Naive B cell (primary cell): Measurements from ENCODE around the gene FZR1. TPM values are rescaled to one million over a fixed set of nuclear protein-coding genes. Genes with fewer than 3 reads are reported as not detected.
A peak's percentile ranks its signal among the peaks of the same experiment; 100 is the strongest.
"Not testable (repeated sequence)": the region's sequence is repeated elsewhere in the genome, so short reads cannot be mapped to it uniquely, and the experiment has no call there.

Experiments
- ATAC-seq, 2 donors: fragments of 150-1000 bp; cut with Tn5 transposase; 2 replicates each; pipeline ENCODE4 v1.10.0; 2021; ENCODE audit warnings: low read depth in 2 of 2, mild to moderate bottlenecking in 2 of 2, moderate library complexity in 2 of 2
- DNase-seq: peaks from one replicate; pipeline ENCODE4 v3.0.0; 2022
- H3K27ac Mint-ChIP-seq, 6 donors: one replicate each; pipeline ENCODE4 v1.8.0; 2020 to 2022; ENCODE audit warnings: mild to moderate bottlenecking in 6 of 6, mixed read lengths in 6 of 6, moderate library complexity in 5 of 6, inconsistent platforms in 2 of 6
- H3K27me3 Mint-ChIP-seq, 3 donors: one replicate each; pipeline ENCODE4 v1.8.0; 2021 to 2022; ENCODE audit warnings: mixed read lengths in 3 of 3, mild to moderate bottlenecking in 1 of 3
- H3K36me3 Mint-ChIP-seq, 2 donors: one replicate each; pipeline ENCODE4 v1.8.0; 2020 to 2022; ENCODE audit warnings: mixed read lengths in 2 of 2, inconsistent platforms in 1 of 2, mild to moderate bottlenecking in 1 of 2
- H3K4me1 Mint-ChIP-seq, 3 donors: one replicate each; pipeline ENCODE4 v1.8.0; 2020 to 2022; ENCODE audit warnings: mixed read lengths in 3 of 3, inconsistent platforms in 1 of 3, mild to moderate bottlenecking in 1 of 3, moderate library complexity in 1 of 3
- H3K4me3 Mint-ChIP-seq, 8 donors: one replicate each; pipeline ENCODE4 v1.8.0; 2020 to 2022; ENCODE audit warnings: mild to moderate bottlenecking in 8 of 8, mixed read lengths in 8 of 8, moderate library complexity in 8 of 8, inconsistent platforms in 2 of 8
- H3K9me3 Mint-ChIP-seq, 7 donors: one replicate each; pipeline ENCODE4 v1.8.0; 2020 to 2022; ENCODE audit warnings: mixed read lengths in 7 of 7, mild to moderate bottlenecking in 5 of 7, inconsistent platforms in 2 of 7, moderate library complexity in 1 of 7
- polyA plus RNA-seq, 6 donors: library from polyadenylated mRNA; unstranded; fragments of 300-500 nt; fragmentation: Illumina TruSeq; gene quantifications; one replicate each; pipeline ENCODE4 v1.2.3, GENCODE V29; 2021; ENCODE audit warnings: low read depth in 6 of 6

FZR1 gene
- polyA plus RNA-seq, 6 donors from 2014 or later: 5.8 to 20.0 (median 10.7) TPM

DNA sequence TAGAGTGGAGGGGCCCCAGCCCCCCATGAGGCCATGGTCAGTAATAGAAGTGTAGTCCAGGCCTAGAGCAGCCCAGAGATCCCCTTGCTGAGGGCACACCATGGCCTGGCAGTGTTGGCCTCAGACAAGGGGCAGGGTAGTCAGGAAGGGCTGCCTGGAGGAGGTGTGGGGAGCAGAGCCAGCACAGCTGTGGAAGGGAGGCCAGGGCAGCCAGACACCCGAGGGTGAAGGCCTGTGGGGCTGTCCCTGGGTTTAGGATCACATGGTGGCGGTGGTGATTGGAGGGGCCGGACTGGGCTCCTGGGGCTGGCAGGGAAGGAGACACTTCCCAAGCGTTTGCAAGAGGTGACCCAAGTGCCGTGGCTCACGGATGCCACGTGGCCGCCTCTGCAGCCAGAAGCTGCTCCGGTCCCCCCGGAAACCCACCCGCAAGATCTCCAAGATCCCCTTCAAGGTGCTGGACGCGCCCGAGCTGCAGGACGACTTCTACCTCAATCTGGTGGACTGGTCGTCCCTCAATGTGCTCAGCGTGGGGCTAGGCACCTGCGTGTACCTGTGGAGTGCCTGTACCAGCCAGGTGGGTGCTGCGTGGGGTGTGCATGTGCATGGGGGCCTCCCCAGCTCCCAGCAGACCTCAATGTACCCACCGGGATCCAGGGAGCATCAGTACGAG lies 21.3 kb downstream of the FZR1 start:
- Mint-ChIP-seq H3K27ac (peak overlapping the region in 1 of 6 donors; percentile 67), H3K27me3 (no peaks in the 10 kb centered on the region), H3K4me3 (no peak overlapping the region), H3K4me1 (peaks cover 0 to 4% (median 0%) of the 10 kb centered on the region in 3 donors), H3K36me3 (no peaks in the 10 kb centered on the region), H3K9me3 (no peaks in the 10 kb centered on the region)
- ATAC-seq (no peak), DNase-seq (no peak)

DNA sequence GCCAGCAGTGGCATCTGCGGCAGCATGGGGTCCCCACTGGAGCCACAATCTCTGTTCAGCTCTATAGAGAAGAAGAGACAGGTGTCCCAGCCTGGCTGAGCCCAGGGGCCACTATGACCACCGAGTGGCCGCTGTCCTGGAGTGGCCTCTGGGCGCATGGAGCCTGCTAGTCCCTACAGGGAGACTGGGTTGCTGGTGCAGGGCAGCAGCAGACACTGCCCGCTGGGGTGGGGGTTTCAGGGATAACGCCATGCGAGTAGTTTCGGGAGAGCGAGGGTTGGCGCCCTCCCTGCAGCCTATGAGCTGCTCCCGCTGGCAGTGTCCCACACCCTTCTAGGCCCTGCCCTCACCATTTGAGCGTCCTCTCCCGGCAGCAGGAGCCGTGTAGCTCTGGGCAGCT lies 22.0 kb downstream of the FZR1 start:
- Mint-ChIP-seq H3K27ac (no peak overlapping the region), H3K4me3 (no peak overlapping the region), H3K27me3 (no peaks in the 10 kb centered on the region), H3K36me3 (no peaks in the 10 kb centered on the region), H3K4me1 (peaks cover 0 to 4% (median 0%) of the 10 kb centered on the region in 3 donors), H3K9me3 (no peaks in the 10 kb centered on the region)
- ATAC-seq (no peak), DNase-seq (no peak)

DNA sequence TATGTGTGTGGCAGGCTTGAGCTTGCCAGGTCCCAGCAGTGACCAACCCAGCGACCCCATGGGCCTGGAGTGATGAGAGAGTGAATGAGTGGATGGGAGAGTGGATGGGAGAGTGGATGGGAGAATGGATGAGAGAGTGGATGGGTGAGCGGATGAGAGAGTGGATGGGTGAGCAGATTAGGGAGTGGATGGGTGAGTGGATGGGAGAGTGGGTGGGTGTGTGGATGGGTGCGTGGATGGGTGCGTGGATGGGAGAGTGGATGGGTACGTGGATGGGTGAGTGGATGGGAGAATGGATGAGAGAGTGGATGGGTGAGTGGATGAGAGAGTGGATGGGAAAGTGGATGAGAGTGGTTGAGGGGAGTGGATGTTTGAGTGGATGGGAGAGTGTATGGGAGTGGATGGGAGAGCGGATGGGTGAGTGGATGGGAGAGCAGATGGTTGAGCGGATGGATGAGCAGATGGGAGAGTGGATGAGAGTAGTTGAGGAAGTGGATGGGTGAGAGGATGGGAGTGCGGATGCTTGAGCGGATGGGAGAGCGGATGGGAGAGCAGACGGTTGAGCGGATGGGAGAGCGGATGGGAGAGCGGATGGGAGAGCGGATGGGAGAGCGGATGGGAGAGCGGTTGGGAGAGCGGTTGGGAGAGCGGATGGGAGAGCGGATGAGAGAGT lies 22.6 kb downstream of the FZR1 start:
- ATAC-seq: no peak
- DNase-seq: no peak
- Mint-ChIP-seq H3K9me3 (no peaks in the 10 kb centered on the region), H3K36me3 (no peaks in the 10 kb centered on the region), H3K4me3 (no peak overlapping the region), H3K27me3 (no peaks in the 10 kb centered on the region), H3K27ac (no peak overlapping the region), H3K4me1 (peaks cover 0 to 4% (median 0%) of the 10 kb centered on the region in 3 donors)

DNA sequence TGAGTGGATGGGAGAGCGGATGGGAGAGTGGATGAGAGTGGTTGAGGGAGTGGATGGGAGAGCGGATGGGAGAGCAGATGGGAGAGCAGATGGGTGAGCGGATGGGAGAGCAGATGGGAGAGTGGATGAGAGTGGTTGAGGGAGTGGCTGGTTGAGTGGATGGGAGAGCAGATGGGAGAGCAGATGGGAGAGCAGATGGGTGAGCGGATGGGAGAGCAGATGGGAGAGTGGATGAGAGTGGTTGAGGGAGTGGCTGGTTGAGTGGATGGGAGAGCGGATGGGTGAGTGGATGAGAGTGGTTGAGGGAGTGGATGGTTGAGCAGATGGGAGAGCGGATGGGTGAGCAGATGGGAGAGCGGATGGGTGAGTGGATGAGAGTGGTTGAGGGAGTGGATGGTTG lies 23.2 kb downstream of the FZR1 start:
- H3K27ac Mint-ChIP-seq, H3K36me3 Mint-ChIP-seq, ATAC-seq, H3K27me3 Mint-ChIP-seq, H3K4me3 Mint-ChIP-seq, H3K9me3 Mint-ChIP-seq, DNase-seq, H3K4me1 Mint-ChIP-seq: not testable (repeated sequence)

DNA sequence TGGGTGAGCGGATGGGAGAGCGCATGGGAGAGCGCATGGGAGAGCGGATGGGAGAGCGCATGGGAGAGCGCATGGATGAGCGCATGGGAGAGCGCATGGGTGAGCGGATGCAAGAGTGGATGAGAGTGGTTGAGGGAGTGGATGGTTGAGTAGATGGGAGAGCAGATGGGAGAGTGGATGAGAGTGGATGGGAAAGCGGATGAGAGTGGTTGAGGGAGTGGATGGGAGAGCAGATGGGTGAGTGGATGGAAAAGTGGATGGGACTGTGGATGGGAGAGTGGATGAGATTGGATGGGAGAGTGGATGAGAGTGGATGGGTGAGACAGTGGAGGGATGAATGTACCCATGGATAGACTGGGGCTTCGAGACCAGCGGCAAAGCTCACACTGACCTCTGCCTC lies 24.3 kb downstream of the FZR1 start:
- Mint-ChIP-seq H3K36me3 (no peaks in the 10 kb centered on the region), H3K9me3 (no peaks in the 10 kb centered on the region), H3K27me3 (no peaks in the 10 kb centered on the region), H3K27ac (no peak overlapping the region), H3K4me1 (no peaks in the 10 kb centered on the region), H3K4me3 (no peak overlapping the region)
- no peak for DNase-seq
- ATAC-seq: no peak

DNA sequence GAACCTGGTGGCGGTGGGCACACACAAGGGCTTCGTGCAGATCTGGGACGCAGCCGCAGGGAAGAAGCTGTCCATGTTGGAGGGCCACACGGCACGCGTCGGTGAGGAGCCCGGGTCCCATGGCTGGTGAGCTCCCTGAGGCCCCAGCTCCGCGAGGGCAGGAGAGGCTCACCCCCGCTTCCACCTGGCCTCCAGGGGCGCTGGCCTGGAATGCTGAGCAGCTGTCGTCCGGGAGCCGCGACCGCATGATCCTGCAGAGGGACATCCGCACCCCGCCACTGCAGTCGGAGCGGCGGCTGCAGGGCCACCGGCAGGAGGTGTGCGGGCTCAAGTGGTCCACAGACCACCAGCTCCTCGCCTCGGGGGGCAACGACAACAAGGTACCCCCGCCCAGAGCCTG lies 25.6 kb downstream of the FZR1 start:
- H3K36me3 Mint-ChIP-seq: no peaks in the 10 kb centered on the region
- DNase-seq: no peak
- no peaks in the 10 kb centered on the region for H3K9me3 Mint-ChIP-seq
- H3K4me3 Mint-ChIP-seq: no peak overlapping the region
- no peaks in the 10 kb centered on the region for H3K27me3 Mint-ChIP-seq
- no peak overlapping the region for H3K27ac Mint-ChIP-seq
- no peaks in the 10 kb centered on the region for H3K4me1 Mint-ChIP-seq
- ATAC-seq: no peak

DNA sequence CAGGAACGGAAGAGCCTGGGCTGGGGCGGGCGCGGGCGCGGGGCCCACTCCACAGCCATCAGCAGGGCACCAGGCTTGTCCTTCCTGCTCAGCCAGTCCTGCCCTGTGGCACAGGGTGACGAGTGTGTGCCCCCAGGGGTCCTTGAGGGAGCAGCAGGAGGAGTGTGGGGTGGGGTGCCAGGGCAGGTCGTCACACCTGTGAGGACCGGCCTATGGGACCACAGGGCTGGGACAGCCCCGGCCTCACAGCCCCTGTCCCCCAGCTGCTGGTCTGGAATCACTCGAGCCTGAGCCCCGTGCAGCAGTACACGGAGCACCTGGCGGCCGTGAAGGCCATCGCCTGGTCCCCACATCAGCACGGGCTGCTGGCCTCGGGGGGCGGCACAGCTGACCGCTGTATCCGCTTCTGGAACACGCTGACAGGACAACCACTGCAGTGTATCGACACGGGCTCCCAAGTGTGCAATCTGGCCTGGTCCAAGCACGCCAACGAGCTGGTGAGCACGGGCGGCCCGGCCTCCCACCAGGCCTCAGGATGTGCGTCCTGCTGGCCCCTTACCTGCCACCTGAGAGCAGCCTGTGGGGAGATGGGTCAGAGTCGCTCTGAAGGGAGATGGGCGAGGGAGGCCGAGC lies 26.2 kb downstream of the FZR1 start:
- H3K4me3 Mint-ChIP-seq: no peak overlapping the region

DNA sequence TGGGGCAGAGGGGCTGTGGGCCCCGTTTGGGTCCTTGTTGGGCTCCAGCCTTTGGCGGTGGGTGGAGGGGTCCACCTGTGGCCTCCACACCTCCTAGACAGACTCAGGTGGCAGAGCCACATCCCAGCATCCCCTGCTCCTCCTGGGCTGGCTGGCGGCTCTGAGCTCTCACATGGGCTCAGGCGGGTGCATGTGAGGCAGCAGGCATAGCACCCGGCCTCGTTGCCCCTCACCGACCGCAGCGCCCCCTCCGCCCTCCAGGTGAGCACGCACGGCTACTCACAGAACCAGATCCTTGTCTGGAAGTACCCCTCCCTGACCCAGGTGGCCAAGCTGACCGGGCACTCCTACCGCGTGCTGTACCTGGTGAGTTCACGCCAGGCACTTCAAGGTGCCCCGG lies 26.9 kb downstream of the FZR1 start:
- H3K9me3 Mint-ChIP-seq: no peaks in the 10 kb centered on the region
- no peak for DNase-seq
- H3K4me3 Mint-ChIP-seq: peak overlapping the region in 2 of 8 donors; percentile 16 to 29
- H3K36me3 Mint-ChIP-seq: no peaks in the 10 kb centered on the region
- peaks cover 0 to 5% (median 0%) of the 10 kb centered on the region in 3 donors for H3K4me1 Mint-ChIP-seq
- no peak for ATAC-seq
- H3K27me3 Mint-ChIP-seq: no peaks in the 10 kb centered on the region
- H3K27ac Mint-ChIP-seq: peak overlapping the region in 2 of 6 donors; percentile 48 to 62

More for the DNA sequence above, 26.2 kb downstream of the FZR1 start:
- DNase-seq: no peak
- no peak for ATAC-seq
- Mint-ChIP-seq H3K4me1 (no peaks in the 10 kb centered on the region), H3K9me3 (no peaks in the 10 kb centered on the region), H3K27me3 (no peaks in the 10 kb centered on the region), H3K36me3 (no peaks in the 10 kb centered on the region), H3K27ac (no peak overlapping the region)

DNA sequence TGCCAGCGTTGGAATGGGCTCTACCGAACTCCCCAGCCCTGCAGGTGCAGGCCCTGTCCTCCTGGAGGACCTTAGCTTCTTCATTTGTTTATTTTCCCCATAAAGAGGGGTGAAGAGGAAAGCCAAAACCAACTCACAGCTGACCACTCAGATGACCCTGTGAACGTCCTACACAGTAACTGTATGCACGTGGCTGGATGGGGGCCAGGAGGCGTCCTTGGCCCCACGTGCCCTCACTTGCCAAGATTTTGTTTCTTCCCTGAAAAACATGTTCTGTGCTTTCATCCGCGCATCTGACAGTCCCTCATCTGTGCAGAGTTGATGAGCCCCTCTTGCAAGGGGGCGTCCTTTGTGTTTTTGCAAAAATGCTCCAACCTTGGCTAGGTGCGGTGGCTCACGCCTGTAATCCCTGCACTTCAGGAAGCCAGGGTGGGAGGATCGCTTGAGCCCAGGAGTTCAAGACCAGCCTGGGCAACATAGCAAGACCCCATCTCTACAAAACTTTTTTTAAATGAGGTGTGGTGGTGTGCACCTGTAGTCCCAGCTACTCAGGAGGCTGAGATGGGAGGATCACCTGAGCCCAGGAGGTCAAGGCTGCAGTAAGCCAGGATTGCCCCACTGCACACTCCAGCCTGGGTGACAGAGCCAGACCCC lies 27.6 kb downstream of the FZR1 start:
- DNase-seq (no peak), ATAC-seq (no peak)
- H3K27ac Mint-ChIP-seq: no peak overlapping the region
- no peak overlapping the region for H3K4me3 Mint-ChIP-seq
- no peaks in the 10 kb centered on the region for H3K9me3 Mint-ChIP-seq
- peaks cover 0 to 11% (median 0%) of the 10 kb centered on the region in 3 donors for H3K4me1 Mint-ChIP-seq
- no peaks in the 10 kb centered on the region for H3K36me3 Mint-ChIP-seq
- H3K27me3 Mint-ChIP-seq: no peaks in the 10 kb centered on the region

DNA sequence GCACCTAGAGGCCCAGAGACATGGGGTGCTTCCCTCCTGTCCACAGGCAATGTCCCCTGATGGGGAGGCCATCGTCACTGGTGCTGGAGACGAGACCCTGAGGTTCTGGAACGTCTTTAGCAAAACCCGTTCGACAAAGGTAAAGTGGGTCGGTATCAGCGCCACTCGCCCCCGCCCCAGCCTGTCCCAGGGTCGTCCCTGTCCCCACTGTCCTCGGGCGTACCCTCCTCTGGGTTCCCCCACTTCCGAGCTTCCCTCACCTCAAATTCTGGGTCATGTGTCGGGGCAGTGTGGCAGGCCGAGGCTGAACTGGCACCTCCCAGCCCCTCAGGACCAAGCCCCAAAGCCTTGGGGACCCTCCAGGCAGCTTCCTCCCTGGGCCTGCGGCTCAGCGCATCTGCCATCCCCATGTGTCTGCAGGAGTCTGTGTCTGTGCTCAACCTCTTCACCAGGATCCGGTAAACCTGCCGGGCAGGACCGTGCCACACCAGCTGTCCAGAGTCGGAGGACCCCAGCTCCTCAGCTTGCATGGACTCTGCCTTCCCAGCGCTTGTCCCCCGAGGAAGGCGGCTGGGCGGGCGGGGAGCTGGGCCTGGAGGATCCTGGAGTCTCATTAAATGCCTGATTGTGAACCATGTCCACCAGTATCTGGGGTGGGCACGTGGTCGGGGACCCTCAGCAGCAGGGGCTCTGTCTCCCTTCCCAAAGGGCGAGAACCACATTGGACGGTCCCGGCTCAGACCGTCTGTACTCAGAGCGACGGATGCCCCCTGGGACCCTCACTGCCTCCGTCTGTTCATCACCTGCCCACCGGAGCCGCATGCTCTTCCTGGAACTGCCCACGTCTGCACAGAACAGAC lies 28.5 kb downstream of the FZR1 start:
- no peak for ATAC-seq
- no peak for DNase-seq
- Mint-ChIP-seq H3K27ac (peak overlapping the region in 1 of 6 donors; percentile 90), H3K27me3 (no peaks in the 10 kb centered on the region), H3K9me3 (peaks cover 0 to 2% (median 0%) of the 10 kb centered on the region in 7 donors), H3K4me1 (peaks cover 0 to 11% (median 0%) of the 10 kb centered on the region in 3 donors), H3K36me3 (no peaks in the 10 kb centered on the region), H3K4me3 (no peak overlapping the region)

DNA sequence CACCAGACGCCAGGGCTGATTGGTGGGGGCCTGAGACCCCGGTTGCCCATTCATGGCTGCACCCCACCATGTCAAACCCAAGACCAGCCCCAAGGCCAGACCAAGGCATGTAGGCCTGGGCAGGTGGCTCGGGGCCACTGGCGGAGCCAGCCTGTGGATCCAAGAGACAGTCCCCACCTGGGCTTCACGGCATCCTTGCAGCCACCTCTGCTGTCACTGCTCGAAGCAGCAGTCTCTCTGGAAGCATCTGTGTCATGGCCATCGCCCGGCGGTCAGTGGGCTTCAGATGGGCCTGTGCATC lies 29.1 kb downstream of the FZR1 start:
- Mint-ChIP-seq H3K4me1 (peaks cover 0 to 11% (median 0%) of the 10 kb centered on the region in 3 donors), H3K4me3 (peak overlapping the region in 1 of 8 donors; percentile 6)

DNA sequence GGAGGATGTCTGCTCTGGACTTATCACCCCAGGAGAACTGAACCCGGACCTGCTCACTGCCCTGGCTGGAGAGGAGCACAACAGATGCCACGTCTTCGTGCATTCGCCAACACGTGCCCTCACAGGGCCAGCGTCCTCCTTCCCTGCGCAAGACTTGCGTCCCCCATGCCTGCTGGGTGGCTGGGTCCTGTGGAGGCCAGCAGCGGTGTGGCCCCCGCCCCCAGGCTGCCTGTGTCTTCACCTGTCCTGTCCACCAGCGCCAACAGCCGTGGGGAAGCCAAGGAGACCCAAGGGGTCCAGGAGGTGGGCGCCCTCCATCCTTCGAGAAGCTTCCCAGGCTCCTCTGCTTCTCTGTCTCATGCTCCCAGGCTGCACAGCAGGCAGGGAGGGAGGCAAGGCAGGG lies 29.5 kb downstream of the FZR1 start:
- no peak overlapping the region for H3K4me3 Mint-ChIP-seq
- H3K4me1 Mint-ChIP-seq: peaks cover 0 to 11% (median 0%) of the 10 kb centered on the region in 3 donors
- peaks cover 0 to 4% (median 0%) of the 10 kb centered on the region in 7 donors for H3K9me3 Mint-ChIP-seq
- DNase-seq (no peak), ATAC-seq (no peak)
- H3K36me3 Mint-ChIP-seq: no peaks in the 10 kb centered on the region
- H3K27me3 Mint-ChIP-seq: no peaks in the 10 kb centered on the region
- H3K27ac Mint-ChIP-seq: peak overlapping the region in 1 of 6 donors; percentile 81

More for the DNA sequence above, 29.1 kb downstream of the FZR1 start:
- ATAC-seq: no peak
- H3K27me3 Mint-ChIP-seq: no peaks in the 10 kb centered on the region
- peaks cover 0 to 4% (median 0%) of the 10 kb centered on the region in 7 donors for H3K9me3 Mint-ChIP-seq
- peak overlapping the region in 1 of 6 donors; percentile 90 for H3K27ac Mint-ChIP-seq
- H3K36me3 Mint-ChIP-seq: no peaks in the 10 kb centered on the region
- no peak for DNase-seq

DNA sequence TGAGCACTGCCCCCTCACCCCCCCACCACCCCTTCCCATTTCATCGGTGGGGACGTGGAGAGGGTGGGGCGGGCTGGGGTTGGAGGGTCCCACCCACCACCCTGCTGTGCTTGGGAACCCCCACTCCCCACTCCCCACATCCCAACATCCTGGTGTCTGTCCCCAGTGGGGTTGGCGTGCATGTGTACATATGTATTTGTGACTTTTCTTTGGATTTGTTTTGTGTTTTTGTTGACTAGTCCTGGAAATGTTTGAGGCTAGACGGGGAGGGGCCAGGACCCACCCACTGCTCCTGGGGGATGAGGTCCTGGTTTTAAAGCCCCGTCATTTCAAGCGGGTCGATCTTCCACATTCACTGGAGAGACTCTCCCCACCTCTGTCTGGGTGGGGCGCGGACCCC lies 29.9 kb downstream of the FZR1 start:
- no peak for DNase-seq
- no peaks in the 10 kb centered on the region for H3K36me3 Mint-ChIP-seq
- no peak overlapping the region for H3K4me3 Mint-ChIP-seq
- ATAC-seq: no peak
- H3K27ac Mint-ChIP-seq: peak overlapping the region in 2 of 6 donors; percentile 28 to 81
- peaks cover 0 to 4% (median 0%) of the 10 kb centered on the region in 7 donors for H3K9me3 Mint-ChIP-seq
- peaks cover 0 to 11% (median 0%) of the 10 kb centered on the region in 3 donors for H3K4me1 Mint-ChIP-seq
- H3K27me3 Mint-ChIP-seq: no peaks in the 10 kb centered on the region
